ENCODE measurements around the gene TIPARP.
A peak's percentile ranks its signal among the peaks of the same experiment; 100 is the strongest.

The TIPARP gene

DNA sequence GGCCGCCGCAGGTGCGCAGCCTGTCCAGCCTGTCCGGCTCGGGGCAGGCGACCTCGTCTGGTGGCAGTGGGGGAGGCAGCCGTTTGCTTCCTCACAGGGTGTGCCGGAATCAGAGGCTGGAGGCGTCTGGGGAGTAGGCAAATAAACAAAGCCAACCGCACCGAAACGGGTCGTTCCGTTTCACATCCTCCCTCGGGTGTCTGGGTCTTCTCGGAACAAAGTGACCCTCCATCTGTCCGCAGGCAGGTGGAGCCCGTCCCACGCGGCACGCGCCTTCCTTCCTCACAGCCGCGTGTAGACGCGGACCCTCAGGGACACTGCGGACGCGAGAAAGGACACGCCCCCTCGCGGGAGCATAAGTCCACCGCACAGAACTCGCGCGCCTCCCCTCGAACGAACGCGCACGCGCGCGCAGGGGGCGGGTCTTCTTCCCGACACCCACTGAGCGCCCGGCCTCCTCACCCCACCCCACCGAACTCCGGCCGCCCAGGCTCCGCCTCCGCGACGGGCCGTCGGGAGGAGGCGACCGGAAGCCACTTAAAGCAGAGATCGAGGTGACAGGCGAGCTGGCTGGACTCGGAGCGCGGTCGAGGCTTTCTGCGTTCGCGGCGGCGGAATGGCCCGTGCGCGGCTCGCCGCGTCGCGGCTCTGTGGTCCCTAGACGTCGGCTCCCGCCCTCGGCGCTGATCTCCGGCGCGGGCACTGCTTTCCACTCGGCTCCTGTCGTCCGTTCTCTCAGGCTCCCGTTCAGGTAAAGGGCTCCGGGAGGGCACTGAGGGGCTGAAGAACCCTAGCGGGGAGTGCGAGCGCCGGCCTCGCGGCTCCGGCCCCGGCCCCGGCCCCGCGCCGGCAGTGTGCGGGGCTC is at the start of gene TIPARP:
Gene TIPARP (plus strand): TSS at position 545 of the 865 bp plus-strand sequence. CDS start 3,108 bp downstream, outside the sequence.
- H3K9me3 Mint-ChIP-seq: no peaks in the 10 kb centered on the region
- peak; percentile 64 to 82 (median 82) for TF ChIP-seq CTCF (IDR thresholded peaks at IDR 0.05; ENCODE audit: unreplicated experiment in 3 of 3)
- H3K27me3 Mint-ChIP-seq (ENCODE audit: low read depth): no peaks in the 10 kb centered on the region
- H3K4me1 Mint-ChIP-seq: peaks cover 33% of the 10 kb centered on the region
- peak within 1 kb of the TSS; percentile 96 to 98 (median 97) for H3K27ac Mint-ChIP-seq
- peaks cover 14% of the 10 kb centered on the region for H3K36me3 Mint-ChIP-seq (ENCODE audit: low read depth)
- H3K4me3 Mint-ChIP-seq: peak within 1 kb of the TSS; percentile 91 to 99 (median 98)

GRCh38 chr3:156626104-156626503 is 48.3 kb upstream of the TIPARP start:
- H3K9me3 Mint-ChIP-seq: no peaks in the 10 kb centered on the region
- H3K4me3 Mint-ChIP-seq: no peak overlapping the region
- H3K36me3 Mint-ChIP-seq (ENCODE audit: low read depth): no peaks in the 10 kb centered on the region
- no peak for TF ChIP-seq CTCF (IDR thresholded peaks at IDR 0.05; ENCODE audit: unreplicated experiment in 3 of 3)
- H3K27ac Mint-ChIP-seq: no peak overlapping the region
- peaks cover 28% of the 10 kb centered on the region for H3K4me1 Mint-ChIP-seq
- H3K27me3 Mint-ChIP-seq (ENCODE audit: low read depth): peaks cover 10% of the 10 kb centered on the region

GRCh38 chr3:156627946-156628569 is 46.3 kb upstream of the TIPARP start:
- Mint-ChIP-seq H3K9me3 (no peaks in the 10 kb centered on the region), H3K27me3 (ENCODE audit: low read depth) (peaks cover 4% of the 10 kb centered on the region), H3K36me3 (ENCODE audit: low read depth) (no peaks in the 10 kb centered on the region), H3K27ac (peak overlapping the region in 2 of 3 experiments; percentile 29 to 63), H3K4me3 (no peak overlapping the region), H3K4me1 (peaks cover 34% of the 10 kb centered on the region)
- TF ChIP-seq CTCF (IDR thresholded peaks at IDR 0.05; ENCODE audit: unreplicated experiment in 3 of 3): no peak

DNA sequence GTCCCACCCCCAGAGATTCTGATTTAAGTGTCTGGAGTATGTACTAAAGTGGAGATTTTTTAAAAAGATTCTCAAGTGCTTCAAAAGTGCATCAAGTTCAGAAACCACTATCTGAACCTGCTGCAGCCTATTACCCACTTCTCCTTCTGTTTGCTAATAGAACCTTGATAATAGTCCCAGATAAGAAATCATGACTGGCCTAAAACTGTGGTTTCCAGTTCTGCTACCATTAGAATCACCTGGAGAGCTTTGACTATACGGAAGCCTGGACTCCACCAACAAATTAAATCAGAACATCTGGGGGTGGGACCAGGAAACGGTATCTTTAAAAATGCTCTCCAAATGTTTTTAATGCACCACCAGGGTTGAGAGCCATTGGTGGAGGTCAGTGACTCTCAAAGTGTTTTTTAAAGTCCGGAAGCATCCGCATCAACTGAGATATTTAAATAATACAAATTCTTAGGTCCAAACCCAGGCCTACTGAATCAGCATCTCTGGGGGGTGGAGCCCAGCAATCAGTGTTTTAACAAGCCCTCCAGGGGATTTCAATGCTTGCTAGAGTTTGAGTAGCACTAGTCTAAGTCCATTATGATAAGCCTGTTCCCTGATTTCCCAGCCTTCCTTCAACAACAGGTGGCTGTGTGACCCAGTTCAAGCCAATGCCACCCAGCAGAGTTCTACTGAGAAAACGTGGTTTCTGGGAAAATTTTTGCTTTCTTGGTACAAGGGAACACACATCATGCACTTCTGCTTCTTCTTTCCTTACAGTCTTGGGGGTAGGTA is 45.4 kb upstream of the TIPARP start:
- Mint-ChIP-seq H3K9me3 (no peaks in the 10 kb centered on the region), H3K4me3 (no peak overlapping the region), H3K36me3 (ENCODE audit: low read depth) (no peaks in the 10 kb centered on the region), H3K4me1 (peaks cover 34% of the 10 kb centered on the region), H3K27me3 (ENCODE audit: low read depth) (peaks cover 4% of the 10 kb centered on the region), H3K27ac (peak overlapping the region in 1 of 3 experiments; percentile 63)
- TF ChIP-seq CTCF (IDR thresholded peaks at IDR 0.05; ENCODE audit: unreplicated experiment in 3 of 3): no peak

DNA sequence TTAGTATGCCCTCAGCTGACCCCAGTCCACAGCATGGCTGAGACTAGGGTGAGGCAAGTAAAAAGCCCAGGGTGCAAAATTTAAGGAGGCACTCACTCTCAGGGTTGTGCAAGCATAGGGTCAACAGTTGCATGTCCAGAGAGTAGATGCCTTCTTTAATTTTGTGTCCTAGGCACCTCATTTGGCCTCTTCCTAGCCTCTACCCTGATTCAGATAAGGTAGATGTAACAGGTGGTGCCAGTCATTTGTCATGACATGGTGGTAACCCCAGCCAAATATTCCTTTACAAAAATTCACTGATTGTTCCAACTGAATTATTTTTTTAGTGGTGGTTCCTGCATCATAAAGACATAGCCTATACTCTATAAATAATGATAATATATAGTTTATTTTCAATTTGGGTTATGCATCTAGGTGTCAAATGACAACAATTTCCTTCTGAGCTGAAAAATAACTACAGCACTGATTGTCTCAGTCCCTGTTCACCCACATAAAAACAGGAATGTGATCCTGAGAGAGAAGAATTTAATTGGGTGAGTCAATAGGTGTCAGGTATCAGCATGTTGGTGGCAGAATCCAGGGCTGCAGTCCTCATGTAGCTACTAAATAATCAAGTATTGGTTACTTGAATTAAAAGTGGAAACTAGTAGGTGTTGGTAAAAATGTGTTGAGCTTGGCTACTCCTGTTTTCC is 44.2 kb upstream of the TIPARP start:
- Mint-ChIP-seq H3K9me3 (no peaks in the 10 kb centered on the region), H3K4me3 (no peak overlapping the region), H3K36me3 (ENCODE audit: low read depth) (no peaks in the 10 kb centered on the region), H3K27me3 (ENCODE audit: low read depth) (no peaks in the 10 kb centered on the region), H3K4me1 (peaks cover 34% of the 10 kb centered on the region), H3K27ac (peak overlapping the region in 1 of 3 experiments; percentile 24)
- TF ChIP-seq CTCF (IDR thresholded peaks at IDR 0.05; ENCODE audit: unreplicated experiment in 3 of 3): no peak
